GM19397 (cell line): ENCODE measurements around the gene PRICKLE1.

ENCODE experiments used
- ATAC-seq: cut with Tn5 transposase; IDR thresholded peaks from one replicate; pipeline ENCODE4 v1.9.1; 2021; ENCODE audit warnings: mild to moderate bottlenecking, moderate library complexity; ENCODE audit not compliant: unreplicated experiment

PRICKLE1 gene

DNA sequence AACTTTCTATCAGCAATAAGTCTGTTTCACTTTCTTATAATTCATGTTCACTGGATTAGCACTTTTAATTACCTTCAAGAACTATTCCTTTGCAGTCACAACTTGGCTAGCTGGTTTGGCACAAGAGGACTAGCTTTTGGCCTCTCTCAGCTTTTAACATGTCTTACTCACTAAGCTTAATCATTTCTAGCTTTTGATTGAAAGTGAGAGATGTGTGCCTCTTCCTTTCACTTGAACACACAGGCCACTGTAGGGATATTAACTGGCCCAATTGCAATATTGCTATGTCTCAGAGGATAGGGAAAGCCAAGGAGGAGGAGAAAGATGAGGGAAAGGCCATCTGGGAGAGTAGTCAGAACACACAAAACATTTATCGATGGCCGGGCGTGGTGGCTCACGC lies 92.7 kb downstream of the PRICKLE1 start:
- no peak for ATAC-seq

DNA sequence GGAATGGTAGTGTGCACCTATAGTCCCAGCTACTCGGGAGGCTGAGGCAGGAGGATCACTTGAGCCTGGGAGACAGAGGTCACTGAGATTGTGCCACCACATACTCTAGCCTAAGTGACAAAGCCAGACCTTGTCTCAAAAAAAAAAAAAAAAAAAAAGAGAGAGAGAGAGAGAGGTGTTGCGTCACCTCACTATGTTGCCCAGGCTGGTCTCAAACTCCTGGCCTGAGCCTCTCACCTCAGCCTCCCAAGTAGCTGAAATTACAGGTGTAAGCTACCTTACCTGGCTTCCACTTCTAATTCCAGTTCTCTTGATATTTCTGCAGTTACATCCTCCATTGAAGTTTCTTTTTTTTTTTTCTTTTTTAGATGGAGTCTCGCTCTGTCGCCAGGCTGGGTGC lies 94.3 kb downstream of the PRICKLE1 start:
- no peak for ATAC-seq

DNA sequence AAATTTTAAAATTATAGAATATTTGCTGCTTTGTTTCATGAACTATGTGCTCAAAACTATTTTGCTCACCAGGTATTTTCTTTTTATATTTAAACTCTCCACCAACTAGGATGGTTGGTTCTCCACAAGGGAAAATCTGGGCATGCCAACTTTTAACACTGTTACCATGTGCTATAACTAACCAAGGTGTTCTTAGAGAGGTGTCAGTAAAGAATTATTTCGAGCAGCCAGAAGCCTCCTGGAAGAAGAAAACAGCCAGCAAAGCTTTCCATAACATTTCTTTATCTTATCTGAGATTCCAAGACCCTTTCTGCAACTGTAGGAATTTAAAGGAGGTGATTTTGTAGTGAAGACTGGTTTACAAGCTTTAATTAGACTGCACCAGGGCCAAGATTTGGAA lies 97.3 kb downstream of the PRICKLE1 start:
- no peak for ATAC-seq

DNA sequence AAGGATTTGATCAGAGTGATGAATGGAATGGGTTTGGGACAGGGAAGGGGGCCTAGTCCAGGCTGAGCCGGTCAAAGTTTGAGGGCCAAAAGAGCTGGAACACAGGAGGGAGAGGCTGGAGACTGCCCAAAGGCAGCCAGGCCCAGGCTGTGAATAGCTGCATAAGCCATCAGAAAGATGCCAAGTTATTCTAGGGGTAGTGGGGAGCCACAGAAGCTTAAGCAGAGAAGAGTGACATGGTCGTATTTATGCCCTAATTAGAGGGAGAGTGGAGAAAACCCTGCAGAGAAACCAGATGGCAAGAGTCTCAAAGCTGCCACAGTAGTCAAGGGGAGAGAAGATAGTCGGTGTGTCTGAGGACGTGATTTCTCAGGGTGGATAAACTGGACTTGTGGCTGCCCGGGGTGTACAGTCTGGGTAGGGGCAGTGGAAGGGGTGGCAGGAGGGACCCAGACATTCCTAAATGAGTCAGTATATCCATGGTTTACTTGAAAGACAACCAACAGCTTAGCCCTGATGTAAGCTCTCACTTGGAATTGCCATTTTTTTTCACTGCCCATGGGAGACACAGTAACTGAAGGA lies 99.2 kb downstream of the PRICKLE1 start:
- ATAC-seq = no peak

DNA sequence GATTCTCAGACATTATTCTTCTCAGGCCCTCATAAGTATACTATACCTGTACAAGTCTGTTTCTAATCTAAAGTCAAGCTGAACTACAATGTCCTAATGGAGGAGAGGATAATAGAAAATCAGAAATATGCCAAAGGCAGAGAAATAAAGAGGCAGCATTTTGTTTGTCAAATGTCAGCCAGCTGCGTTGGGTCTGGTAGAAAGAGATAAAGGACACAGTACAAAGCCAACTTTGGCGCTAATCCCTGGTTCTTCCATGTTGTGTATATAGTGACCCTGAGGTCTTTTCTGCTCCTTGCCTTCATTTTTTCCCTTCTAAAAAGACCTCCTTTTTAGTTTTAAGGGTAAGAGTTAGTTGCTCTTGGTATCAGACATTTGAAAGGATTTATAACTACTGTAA lies 103.1 kb downstream of the PRICKLE1 start:
- ATAC-seq = no peak

DNA sequence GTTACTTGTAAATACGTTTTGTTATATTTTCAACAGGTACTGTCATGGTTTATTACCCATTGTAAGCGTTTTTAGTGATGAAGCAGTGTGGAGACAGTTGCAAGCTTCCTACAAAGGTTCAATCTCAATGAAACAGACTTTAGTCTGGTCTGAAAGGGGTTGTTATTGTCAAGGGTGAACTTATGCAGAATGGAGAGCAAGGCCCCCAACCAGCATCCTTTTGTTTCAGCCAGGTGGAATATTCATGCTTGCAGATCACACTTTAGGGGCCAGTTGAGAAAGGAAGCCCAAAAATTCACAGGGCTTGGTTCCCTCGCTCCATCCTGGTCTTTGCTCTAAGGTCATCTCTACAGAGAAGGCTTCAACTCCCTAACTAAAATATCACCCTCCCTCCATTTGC lies 103.7 kb downstream of the PRICKLE1 start:
- no peak for ATAC-seq

DNA sequence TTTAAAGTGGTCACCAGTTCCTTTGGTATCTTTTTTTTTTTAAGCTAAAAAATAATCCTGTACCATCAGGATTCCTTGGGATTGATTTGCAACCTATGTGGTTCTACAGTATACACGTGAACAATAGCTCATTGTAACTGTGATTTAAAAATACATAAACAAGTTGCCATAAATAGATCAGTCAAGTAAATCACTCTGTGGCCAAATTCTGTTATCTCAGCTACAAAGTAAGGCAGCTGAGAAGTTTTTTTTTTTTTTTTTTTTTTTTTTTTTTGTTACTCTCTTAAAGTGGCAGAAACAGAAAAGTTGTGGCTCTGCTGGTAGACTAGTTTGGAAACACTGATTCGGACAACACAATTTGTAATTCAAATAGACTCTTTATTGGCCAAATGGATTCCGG lies 104.5 kb downstream of the PRICKLE1 start:
- no peak for ATAC-seq

DNA sequence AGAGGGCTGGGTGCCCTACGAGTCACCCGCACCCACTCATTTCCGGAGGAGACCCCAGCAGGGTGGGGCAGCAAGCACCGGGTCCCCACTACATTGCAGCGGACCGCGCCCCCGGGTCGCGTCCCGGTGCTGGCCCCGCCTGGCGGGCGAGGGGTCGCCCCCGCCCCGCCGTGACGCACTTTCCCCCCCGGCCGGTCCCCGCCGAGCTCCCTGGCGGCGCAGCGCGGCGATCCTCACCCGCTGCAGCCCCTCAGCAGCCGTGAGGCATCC lies 106.1 kb downstream of the PRICKLE1 start:
- ATAC-seq = peak; percentile 25

DNA sequence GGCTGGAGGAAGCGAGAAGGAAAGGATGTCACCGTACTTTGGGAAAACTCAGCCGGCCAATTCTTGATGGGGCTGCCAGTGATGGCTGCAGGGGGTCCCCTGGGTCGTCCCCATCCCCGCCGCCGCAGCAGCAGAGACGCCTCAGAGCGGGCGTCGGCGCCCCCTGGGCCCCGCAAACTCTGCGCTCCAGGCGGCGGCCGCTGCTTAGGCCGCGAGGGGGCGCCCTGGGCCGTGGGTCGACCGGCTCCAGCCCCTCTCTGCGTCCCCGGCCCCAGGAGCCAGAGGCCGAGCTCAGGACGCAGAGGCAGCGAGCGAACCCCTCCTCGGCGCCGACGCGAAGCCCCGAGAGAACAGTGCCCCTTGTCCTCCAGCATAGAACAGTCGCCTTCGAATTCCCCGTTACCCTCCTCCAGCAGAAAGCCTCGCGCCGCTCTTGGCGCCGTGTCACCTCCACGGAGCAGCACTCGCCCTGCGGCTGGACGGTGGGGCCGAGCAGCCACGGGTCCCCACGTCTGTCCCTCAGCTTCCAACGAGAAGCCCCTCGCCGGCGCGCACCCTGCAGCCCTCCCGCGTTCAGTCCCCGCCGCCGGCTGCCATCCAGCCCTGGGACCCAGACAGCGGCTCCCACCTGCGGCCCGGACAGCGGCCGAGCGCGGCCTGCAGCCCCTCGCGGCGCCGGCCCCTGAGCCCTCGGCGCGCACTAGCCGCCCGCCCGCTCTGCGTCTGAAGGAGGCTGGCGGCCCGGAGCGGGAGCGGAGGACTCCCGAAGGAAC lies 106.6 kb downstream of the PRICKLE1 start:
- peak; percentile 81 for ATAC-seq

DNA sequence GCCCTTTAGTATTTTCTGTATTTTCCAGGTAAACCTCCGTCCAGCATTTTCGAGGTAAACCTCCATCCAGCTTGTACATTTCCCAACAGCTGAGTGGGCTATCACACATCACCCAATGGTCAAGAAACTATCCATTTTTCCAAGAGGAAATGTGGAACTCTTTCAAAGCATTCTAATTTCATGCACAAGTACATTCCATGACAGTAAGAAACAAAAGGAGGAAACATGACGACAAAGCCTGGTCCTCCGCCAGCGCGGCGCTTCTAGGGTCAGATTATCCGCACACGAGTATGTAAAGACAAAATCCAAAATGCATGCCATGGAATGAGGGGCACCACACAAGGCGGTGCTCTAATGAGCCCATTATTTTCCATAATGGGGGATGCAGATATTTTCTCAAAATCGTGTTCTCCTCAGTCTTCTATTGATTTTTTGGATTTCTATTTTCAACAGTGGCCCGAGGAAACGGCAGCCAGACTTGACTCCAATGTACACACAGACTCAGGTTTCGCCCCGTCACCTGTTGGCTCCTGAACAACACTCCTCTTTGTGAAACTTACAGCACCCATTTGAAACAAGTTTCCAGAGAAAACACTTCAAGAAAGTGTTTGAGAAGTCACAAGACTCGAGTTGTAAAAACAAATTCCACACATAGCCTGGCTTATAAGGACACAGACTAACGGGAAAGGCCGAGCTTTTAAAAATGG lies 107.4 kb downstream of the PRICKLE1 start:
- ATAC-seq = no peak

DNA sequence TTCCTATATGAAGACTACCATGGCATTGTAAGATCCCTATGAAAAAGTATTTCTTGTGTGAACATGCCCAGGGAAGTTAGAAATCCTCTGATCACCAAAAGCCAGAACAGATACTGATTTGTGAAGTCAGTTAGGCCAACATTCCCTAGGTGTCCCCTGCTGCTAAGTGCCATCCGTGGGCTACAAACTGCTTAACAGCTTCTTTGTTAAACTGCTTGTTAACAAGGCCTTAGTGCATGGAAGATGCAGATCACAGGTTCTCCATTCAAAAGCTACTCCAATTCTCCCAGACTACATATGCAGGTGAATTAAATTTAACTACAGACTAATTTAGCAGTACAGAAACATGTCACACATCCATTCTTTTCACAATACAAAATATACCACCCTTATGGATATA lies 108.2 kb downstream of the PRICKLE1 start:
- ATAC-seq = no peak

DNA sequence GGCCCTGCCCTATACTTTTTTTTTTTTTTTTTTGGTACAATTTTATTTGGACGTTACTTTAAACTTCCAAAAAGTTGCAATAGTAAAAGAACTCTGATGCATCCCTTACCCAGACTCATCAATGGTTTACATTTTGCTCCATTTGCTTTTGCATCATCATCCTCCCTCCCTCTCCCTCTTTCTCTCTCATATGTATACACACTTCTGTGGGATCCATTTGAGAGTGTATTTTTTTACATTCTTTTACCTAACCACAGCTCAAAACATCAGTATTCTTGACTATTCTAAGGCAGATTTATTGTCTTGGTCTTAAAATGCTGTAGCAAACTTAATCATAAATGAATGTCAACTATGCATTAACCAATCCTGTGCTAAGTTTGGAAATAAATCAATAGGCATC lies 111.6 kb downstream of the PRICKLE1 start:
- ATAC-seq = no peak

DNA sequence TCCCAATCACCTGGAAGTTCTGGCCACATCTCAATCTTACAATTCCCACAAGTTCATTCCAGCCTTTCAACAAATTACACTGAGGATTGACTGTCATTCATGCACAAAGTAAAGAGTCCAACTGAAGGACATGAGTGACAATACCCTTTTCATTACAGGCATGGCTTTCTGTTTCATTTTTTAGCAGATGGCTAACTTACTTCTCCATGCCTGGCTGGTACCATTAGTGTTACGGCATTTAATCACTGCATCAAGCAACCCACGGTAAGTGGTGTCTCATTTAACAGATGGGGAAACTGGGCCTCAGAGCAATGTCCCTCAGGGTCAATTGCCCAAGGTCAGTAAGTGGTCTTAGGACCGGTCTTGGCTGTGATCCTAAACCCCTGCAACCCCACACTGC lies 114.4 kb downstream of the PRICKLE1 start:
- no peak for ATAC-seq

DNA sequence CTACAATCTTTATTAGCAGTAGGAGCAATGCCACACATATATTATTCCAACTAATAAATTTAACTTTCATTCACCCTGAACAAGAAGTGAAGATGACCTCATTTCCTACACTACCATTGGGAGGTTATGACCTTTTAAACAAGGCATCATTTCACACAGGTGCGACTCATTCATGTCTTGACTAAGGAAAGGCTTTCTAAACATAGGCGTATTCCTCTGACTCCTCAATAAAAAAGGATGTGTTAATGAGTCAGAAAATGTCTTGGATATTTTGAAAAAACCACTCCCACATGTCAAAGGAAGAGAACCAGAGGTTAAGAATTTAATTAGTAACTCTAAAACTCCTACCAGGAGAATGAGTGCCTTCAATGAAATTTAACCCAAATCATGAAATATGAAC lies 115.2 kb downstream of the PRICKLE1 start:
- ATAC-seq = no peak

DNA sequence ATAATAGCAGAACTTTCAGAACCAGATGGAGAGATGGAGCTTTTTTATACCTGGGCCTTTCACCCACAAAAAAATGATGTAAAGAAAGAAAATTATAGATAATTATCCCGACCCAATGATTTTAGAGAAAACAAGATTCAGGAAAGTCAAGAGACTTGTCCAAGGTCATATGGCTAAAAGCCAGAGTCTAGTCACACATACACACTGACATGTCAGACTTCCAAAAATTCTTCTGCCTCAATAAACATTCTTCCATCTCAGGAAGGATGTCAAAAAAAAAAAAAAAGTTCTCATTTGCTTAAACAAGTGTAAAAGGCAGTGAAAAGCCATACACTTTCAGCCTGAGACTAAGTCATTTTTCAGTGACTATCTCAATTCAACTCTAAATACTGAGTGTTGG lies 116.0 kb downstream of the PRICKLE1 start:
- ATAC-seq = no peak

DNA sequence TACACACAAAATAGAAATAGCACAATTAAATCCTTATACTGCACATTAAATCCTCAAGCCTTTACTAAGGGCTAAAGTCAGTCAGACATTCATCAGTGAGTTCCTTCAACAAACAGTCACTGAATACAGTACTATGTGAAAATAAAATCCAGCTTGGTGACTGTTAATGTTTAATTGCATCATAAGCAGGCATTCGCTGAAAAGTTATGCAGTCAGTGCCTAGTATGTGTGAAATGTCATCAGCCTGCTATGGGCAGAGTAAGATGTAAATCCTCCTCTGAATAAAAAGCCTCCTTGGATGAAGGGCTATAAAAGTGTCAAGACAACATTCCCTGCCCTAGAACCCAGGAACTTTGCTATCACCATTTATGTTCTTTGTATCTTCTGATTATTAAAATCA lies 116.4 kb downstream of the PRICKLE1 start:
- ATAC-seq = no peak

DNA sequence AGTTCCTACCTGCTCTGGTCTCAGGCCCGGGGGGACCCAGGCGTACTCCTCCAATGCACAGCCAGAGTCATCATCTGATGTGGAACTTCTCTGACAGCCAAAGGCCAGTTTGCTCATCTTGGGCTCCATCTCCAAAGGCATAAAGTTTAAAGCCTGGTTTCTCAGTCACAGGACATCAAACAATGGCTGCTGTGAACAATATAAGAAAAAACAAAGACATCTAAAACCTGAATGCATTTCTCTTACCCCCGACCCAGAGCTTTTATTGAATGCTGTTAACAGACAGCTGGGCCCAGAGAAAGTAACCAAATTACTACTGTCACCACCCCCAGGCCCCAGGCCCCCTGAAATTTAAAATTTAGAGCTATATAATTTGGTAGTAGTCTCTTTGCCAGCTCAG lies 117.2 kb downstream of the PRICKLE1 start:
- ATAC-seq = no peak

DNA sequence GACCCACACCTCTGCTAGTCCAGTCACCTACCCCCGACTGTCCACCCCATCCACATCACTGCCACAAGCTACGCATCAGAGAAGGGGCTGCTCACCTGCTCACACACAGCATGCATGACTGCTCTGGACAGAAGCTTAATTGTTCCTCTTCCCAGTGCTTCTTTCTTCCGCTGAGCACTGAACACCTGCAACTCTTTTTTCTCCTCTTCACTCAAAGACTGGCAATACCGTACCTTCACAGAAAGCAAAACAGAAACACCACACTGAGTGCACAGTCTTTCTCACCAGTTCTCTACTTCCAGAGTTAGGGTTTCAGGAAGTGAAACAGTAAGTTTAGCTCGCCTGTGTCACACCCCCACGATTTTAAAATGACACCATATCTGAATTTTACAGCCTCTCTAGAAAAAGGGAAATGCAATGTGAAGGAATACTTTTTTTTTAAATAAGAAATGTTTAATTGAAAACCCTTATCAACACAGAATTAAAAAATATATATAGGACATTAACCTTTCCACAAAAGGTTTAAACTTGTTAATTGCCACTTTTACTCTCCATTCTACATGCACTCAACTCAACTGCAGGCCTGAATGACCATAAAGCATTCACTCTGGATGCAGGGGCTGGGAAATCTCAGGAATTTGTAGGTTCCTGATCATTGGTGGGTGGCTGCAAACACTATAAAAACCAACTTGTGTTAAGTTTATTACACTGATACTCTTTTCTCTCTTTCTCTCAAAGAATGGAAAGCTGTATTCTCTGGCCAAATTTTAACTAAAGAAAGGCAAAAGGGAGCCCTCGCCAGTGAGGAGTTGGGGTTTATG lies 120.0 kb downstream of the PRICKLE1 start:
- ATAC-seq = peak; percentile 94

DNA sequence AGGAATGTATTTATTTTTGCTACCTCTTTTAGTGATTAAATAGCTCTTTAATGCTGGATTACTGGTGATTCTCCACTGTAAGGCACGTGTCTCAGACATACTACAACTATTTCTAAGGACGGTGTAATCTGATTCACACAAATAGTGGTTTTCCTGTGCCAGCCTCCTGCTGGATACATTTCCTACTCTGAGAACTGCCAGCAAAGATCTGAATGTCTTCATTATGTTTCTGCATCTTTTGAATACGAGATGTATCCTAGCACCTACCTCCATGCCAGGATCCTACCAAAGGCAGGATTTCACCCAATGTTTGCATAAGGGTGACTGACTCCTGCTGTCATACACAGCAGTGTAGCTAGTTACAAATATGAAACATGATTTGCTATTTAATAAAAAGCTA lies 120.6 kb downstream of the PRICKLE1 start:
- ATAC-seq = peak; percentile 4

DNA sequence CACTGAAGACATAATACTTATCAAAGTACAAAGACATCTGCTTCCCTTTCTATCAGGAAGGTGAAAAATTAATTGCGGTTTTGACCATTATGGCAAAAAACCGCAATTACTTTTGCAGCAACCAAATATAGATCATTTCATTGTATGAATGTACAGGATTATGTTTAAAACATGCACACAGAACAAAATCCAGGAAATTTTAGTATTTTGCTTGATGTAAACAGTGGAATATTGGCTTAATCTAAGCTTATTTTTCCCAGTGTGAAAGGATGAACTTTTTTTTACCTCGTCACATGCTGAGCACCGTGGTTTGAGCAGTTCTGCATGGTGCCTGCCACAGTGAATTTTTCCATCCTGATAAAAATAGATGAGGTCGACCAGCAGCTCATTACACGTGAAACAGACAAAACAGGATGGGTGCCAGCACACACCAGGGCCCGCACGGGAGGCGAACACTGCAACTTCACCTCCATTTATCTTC lies 121.2 kb downstream of the PRICKLE1 start:
- ATAC-seq = peak; percentile 23

DNA sequence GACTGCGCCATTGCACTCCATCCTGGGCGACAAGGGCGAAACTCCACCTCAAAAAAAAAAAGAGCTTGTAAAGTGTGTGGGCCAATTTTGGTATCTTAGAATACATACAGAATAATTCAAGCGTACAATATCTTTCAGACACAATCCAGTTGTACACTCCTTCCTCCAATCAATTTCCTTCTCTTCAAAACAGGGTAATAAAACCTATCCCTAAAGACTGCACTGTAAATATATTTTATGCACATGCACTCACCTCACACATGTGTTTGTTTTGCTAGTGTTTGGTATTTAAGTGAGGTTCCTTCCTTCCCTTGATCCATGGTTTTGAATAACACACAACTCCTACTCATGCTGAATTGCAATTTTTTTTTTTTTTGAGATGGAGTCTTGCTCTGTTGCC lies 125.9 kb downstream of the PRICKLE1 start:
- ATAC-seq = no peak

DNA sequence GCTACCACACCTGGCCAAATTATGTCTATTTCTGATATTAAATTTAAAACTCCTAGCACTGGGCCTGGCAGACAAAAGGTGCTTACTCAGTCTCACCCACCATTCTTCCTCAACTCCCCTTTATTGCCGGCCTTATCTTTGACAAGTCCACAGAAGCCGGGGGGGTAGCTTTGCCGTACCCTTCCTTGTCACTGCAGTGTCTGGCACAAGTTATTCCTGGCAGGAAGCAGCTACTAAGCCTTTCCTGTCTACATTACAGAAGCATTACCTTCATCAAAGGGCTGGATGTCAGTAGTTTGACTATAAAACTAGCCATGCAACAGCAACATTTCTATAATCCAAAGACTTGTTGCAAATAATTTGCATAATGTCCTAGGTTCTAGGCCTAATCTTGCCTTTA lies 127.1 kb downstream of the PRICKLE1 start:
- no peak for ATAC-seq
